Measurements from ENCODE around the gene SPATA2L.
A peak's percentile ranks its signal among the peaks of the same experiment; 100 is the strongest.

The SPATA2L gene, protein sequence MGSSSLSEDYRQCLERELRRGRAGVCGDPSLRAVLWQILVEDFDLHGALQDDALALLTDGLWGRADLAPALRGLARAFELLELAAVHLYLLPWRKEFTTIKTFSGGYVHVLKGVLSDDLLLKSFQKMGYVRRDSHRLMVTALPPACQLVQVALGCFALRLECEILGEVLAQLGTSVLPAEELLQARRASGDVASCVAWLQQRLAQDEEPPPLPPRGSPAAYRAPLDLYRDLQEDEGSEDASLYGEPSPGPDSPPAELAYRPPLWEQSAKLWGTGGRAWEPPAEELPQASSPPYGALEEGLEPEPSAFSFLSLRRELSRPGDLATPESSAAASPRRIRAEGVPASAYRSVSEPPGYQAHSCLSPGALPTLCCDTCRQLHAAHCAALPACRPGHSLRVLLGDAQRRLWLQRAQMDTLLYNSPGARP

DNA sequence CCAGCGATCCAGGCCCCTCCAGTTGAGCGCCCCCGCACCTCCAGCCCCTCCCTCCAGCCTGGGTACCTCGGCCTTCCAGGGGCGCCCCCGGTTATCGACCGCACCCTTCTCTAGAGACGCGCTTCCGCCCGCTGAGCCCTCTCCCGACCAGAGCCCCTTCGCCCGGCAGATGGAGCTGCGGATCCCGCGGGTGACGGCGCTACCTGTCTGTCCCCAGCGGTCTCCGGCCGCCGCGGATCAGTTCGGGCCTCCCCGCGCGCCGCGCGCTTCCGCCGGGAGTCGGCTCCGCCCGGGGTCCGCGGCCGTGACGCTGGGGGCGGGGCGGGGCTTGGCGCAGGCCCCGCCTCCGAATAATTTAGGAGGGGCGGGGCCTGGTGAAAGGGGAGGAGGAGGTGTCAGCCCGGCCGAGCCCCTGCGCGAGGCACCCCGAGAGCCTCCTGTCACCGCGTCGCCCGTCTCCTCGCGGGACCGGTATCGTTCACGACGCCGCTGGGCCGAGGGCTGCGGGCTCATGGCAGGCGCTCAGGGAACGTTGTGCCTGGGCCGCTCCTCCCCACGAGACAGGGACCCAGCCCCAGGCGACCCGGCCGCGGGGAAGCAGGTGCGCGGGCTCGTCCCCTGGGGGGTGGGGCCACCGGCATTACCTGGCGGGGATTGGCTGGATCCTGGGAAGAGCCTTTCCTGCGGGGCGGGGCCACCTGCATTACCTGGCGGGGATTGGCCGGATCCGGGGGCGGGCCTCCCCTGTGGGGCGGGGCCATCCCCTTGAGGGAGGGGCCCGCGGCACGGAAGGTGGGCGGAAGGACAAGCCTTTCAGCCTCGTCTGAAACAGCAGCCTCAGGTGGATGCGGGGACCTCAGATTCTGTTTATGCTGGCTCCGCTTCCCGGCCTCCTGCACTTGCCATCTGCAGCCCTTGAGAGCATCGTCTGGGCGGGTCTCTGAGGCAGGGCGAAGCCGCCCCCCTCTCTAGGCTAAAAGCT lies at the start of gene SPATA2L:
SPATA2L (minus strand) TSS at position 281 of the 982 bp plus-strand sequence. CDS start 473 bp downstream, outside the sequence.
- Histone ChIP-seq H3K9me3 (ENCODE audit: control insufficient read depth, insufficient read depth, low read length) (no peaks in the 10 kb centered on the region), H3K4me3 (ENCODE audit: low read length) (peak within 1 kb of the TSS; percentile 82; the same call in 1 of the 2 replicates), H3K4me1 (ENCODE audit: control insufficient read depth, insufficient read depth, low read length) (peaks cover 7% of the 10 kb centered on the region; the same call in 1 of the 2 replicates), H3K27me3 (ENCODE audit: control insufficient read depth, insufficient read depth, low read length) (no peaks in the 10 kb centered on the region), H3K36me3 (ENCODE audit: control insufficient read depth, insufficient read depth, low read length) (peaks cover 9% of the 10 kb centered on the region; the same call in 1 of the 2 replicates), H3K27ac (ENCODE audit: low read length) (no peak within 1 kb of the TSS)
- WGBS (ENCODE audit: insufficient coverage, insufficient read length), result no CpG with 5 or more reads among the region's 97 CpGs
- DNase-seq (ENCODE audit: low read depth, low spot score), result no peak

DNA sequence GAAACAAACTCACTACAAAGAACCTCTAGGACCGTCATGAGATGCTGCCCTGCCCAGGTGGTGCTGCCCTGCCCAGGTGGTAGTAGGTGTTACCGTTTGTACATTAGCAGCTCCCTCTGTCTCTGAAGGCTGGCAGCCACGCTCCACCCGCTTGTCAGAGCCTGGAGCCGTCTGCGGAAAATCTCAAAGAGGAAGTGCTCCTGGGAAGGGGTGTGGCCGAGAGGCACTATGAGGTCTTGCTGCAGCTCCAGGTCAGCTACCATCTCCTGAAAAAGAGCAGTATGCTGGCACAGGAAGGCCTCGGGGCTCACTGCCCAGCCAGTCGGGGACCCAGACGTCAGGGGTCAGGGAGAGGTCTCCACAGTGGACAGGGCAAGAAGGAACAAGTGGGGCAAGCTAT lies 48.1 kb upstream of the SPATA2L start:
- H3K4me1 ChIP-seq (ENCODE audit: control insufficient read depth, insufficient read depth, low read length), result no peaks in the 10 kb centered on the region
- no peaks in the 10 kb centered on the region for H3K9me3 ChIP-seq (ENCODE audit: control insufficient read depth, insufficient read depth, low read length)
- H3K27me3 ChIP-seq (ENCODE audit: control insufficient read depth, insufficient read depth, low read length), result no peaks in the 10 kb centered on the region
- H3K36me3 ChIP-seq (ENCODE audit: control insufficient read depth, insufficient read depth, low read length), result peaks cover 30% of the 10 kb centered on the region
- no CpG with 5 or more reads among the region's 10 CpGs for WGBS (ENCODE audit: insufficient coverage, insufficient read length)
- H3K27ac ChIP-seq (ENCODE audit: low read length), result no peak overlapping the region
- no peak overlapping the region for H3K4me3 ChIP-seq (ENCODE audit: low read length)
- no peak for DNase-seq (ENCODE audit: low read depth, low spot score)

DNA sequence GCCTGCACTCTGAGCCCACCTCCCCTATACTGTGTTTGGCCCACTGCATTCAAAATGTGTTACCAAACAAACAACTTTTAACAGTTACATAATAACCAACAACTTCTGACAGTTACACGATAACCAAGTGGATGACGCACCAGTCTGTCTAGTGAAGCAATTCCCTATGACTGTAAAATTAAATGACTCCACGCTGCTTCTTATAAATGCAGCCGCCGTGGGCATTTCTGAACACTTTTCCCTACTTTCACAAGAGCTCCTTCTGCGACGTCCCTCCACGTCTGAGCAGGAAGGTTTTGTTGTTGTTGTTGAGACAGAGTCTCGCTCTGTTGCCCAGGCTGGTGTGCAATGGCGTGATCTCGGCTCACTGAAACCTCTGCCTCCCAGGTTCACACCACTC lies 47.4 kb upstream of the SPATA2L start:
- WGBS (ENCODE audit: insufficient coverage, insufficient read length), result no CpG with 5 or more reads among the region's 11 CpGs
- Histone ChIP-seq H3K36me3 (ENCODE audit: control insufficient read depth, insufficient read depth, low read length) (peaks cover 32% of the 10 kb centered on the region), H3K9me3 (ENCODE audit: control insufficient read depth, insufficient read depth, low read length) (no peaks in the 10 kb centered on the region)

DNA sequence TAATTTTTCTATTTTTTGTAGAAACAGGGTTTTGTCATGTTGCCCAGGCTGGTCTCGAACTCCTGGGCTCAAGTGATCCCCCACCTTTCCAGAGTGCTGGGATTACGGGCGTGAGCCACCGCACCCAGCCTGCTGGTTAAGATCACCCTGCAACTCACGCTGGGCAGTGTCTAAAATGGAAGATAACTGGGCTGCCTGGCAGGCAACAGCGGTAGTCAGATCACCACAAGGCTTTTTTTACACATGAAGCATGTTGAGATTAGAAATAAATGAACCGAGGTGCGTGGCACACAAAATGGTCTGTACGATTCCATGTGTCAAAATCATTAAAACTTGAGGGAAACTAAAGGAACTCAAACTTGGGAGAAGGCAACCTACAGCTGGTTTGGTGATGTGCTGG lies 46.6 kb upstream of the SPATA2L start:
- peaks cover 33% of the 10 kb centered on the region for H3K36me3 ChIP-seq (ENCODE audit: control insufficient read depth, insufficient read depth, low read length)
- no CpG with 5 or more reads among the region's 9 CpGs for WGBS (ENCODE audit: insufficient coverage, insufficient read length)

More for the DNA sequence above, 47.4 kb upstream of the SPATA2L start:
- Histone ChIP-seq H3K4me3 (ENCODE audit: low read length) (no peak overlapping the region), H3K27me3 (ENCODE audit: control insufficient read depth, insufficient read depth, low read length) (no peaks in the 10 kb centered on the region), H3K27ac (ENCODE audit: low read length) (no peak overlapping the region), H3K4me1 (ENCODE audit: control insufficient read depth, insufficient read depth, low read length) (no peaks in the 10 kb centered on the region)
- no peak for DNase-seq (ENCODE audit: low read depth, low spot score)

DNA sequence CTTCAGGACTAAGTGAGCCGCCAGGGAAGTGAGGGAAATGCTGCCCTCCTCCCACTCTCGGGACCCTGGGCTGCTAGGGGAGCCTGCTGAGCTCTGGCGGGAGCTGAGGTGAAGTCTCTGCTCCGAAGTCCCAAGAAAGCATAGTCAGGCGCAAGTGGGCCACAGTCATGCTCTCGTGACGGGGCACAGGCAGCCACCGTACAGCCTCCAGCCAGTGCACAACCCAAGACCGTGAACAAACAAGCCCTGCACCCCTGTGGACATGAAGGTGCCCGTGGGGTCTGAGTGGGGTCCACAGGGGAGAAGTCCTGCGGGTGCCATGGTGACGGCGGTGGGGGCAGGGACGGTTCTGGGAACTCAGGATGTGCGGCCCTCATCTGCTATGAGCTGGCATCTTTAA lies 44.5 kb upstream of the SPATA2L start:
- Histone ChIP-seq H3K9me3 (ENCODE audit: control insufficient read depth, insufficient read depth, low read length) (no peaks in the 10 kb centered on the region), H3K4me3 (ENCODE audit: low read length) (no peak overlapping the region), H3K27ac (ENCODE audit: low read length) (no peak overlapping the region), H3K36me3 (ENCODE audit: control insufficient read depth, insufficient read depth, low read length) (peaks cover 40% of the 10 kb centered on the region), H3K27me3 (ENCODE audit: control insufficient read depth, insufficient read depth, low read length) (no peaks in the 10 kb centered on the region), H3K4me1 (ENCODE audit: control insufficient read depth, insufficient read depth, low read length) (no peaks in the 10 kb centered on the region)
- no peak for DNase-seq (ENCODE audit: low read depth, low spot score)
- no CpG with 5 or more reads among the region's 15 CpGs for WGBS (ENCODE audit: insufficient coverage, insufficient read length)

More for the DNA sequence above, 46.6 kb upstream of the SPATA2L start:
- Histone ChIP-seq H3K9me3 (ENCODE audit: control insufficient read depth, insufficient read depth, low read length) (no peaks in the 10 kb centered on the region), H3K4me1 (ENCODE audit: control insufficient read depth, insufficient read depth, low read length) (no peaks in the 10 kb centered on the region), H3K4me3 (ENCODE audit: low read length) (no peak overlapping the region), H3K27ac (ENCODE audit: low read length) (no peak overlapping the region), H3K27me3 (ENCODE audit: control insufficient read depth, insufficient read depth, low read length) (no peaks in the 10 kb centered on the region)
- no peak for DNase-seq (ENCODE audit: low read depth, low spot score)

DNA sequence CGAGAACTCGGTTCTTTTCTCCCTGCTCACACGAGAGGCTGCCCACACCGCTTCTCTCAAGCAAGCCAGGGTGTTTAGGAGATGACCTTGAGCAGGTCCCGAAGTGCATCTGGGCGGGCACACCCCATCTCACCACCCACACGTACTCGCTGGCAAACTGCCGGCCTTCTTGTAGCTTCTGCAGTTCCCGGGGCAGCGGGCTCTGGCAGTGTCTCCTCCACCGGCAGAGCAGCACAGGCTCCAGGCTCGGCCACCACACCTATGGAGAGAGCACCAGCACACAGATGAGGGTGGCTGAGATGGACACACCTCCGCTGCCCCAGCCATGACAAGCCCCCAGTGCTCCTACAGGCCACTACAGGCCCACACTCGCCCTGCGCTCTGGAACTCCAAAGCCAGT lies 43.3 kb upstream of the SPATA2L start:
- H3K9me3 ChIP-seq (ENCODE audit: control insufficient read depth, insufficient read depth, low read length), result no peaks in the 10 kb centered on the region
- H3K27me3 ChIP-seq (ENCODE audit: control insufficient read depth, insufficient read depth, low read length), result no peaks in the 10 kb centered on the region
- no peaks in the 10 kb centered on the region for H3K4me1 ChIP-seq (ENCODE audit: control insufficient read depth, insufficient read depth, low read length)
- no peak overlapping the region for H3K4me3 ChIP-seq (ENCODE audit: low read length)
- H3K27ac ChIP-seq (ENCODE audit: low read length), result no peak overlapping the region
- WGBS (ENCODE audit: insufficient coverage, insufficient read length), result no CpG with 5 or more reads among the region's 16 CpGs
- DNase-seq (ENCODE audit: low read depth, low spot score), result no peak
- peaks cover 45% of the 10 kb centered on the region for H3K36me3 ChIP-seq (ENCODE audit: control insufficient read depth, insufficient read depth, low read length)

DNA sequence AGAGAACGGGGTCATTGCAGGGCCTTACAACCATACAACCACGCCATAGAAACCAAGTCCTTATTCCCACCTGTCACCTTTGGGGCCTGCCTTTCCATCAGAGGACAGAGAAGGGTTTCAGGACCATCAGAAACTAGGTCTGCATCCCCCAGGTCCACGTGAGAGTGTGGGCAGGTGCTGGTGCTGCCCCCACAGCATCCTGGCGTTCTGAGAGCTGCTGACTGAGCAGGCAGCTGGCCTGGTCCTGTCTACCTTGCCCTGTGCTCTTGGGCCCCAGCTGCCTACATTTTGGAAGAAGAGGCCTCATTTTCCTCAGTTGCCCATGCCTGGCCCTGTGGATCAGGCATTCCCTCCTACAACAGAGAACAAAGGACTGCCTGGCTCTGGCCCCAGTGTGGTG lies 41.4 kb upstream of the SPATA2L start:
- H3K9me3 ChIP-seq (ENCODE audit: control insufficient read depth, insufficient read depth, low read length), result no peaks in the 10 kb centered on the region
- no CpG with 5 or more reads among the region's 4 CpGs for WGBS (ENCODE audit: insufficient coverage, insufficient read length)
- DNase-seq (ENCODE audit: low read depth, low spot score), result no peak
- H3K36me3 ChIP-seq (ENCODE audit: control insufficient read depth, insufficient read depth, low read length), result peaks cover 48% of the 10 kb centered on the region
- H3K4me3 ChIP-seq (ENCODE audit: low read length), result no peak overlapping the region
- H3K4me1 ChIP-seq (ENCODE audit: control insufficient read depth, insufficient read depth, low read length), result no peaks in the 10 kb centered on the region
- no peaks in the 10 kb centered on the region for H3K27me3 ChIP-seq (ENCODE audit: control insufficient read depth, insufficient read depth, low read length)
- H3K27ac ChIP-seq (ENCODE audit: low read length), result no peak overlapping the region

DNA sequence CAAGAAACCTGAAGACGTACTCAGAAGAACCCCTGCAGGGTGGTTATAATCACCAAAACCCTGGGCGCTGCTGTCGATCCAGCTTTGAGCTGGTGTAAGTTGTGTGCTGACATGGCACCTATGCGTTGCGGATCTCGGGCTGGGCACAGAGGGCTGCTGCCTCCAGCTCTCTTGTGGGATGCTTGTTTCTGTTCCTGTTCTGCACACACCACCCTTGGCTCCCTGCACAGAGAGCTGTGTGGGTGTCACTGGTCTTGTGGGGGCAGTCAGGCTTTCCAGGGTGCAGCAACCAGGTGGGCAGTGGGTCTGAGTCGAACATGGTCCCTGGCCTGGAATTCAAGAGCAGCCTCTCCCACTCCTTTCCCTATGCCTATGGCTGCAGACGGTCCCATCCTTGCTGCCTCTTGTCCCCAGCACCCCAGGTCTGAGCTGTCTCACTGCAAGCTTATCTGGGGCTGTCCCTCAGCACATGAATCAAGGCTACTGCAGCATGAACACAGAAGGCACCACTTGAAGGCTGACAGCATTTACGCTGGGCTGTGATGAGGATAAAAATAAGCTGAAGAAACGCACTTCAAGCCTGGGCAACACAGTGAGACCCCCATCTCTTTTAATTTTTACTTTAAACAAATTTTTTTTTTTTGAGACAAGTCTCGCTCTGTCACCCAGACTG lies 40.0 kb upstream of the SPATA2L start:
- no peak overlapping the region for H3K4me3 ChIP-seq (ENCODE audit: low read length)
- H3K27me3 ChIP-seq (ENCODE audit: control insufficient read depth, insufficient read depth, low read length), result no peaks in the 10 kb centered on the region
- H3K9me3 ChIP-seq (ENCODE audit: control insufficient read depth, insufficient read depth, low read length), result no peaks in the 10 kb centered on the region
- DNase-seq (ENCODE audit: low read depth, low spot score), result no peak
- no peak overlapping the region for H3K27ac ChIP-seq (ENCODE audit: low read length)
- no CpG with 5 or more reads among the region's 11 CpGs for WGBS (ENCODE audit: insufficient coverage, insufficient read length)
- no peaks in the 10 kb centered on the region for H3K4me1 ChIP-seq (ENCODE audit: control insufficient read depth, insufficient read depth, low read length)
- H3K36me3 ChIP-seq (ENCODE audit: control insufficient read depth, insufficient read depth, low read length), result peaks cover 52% of the 10 kb centered on the region

DNA sequence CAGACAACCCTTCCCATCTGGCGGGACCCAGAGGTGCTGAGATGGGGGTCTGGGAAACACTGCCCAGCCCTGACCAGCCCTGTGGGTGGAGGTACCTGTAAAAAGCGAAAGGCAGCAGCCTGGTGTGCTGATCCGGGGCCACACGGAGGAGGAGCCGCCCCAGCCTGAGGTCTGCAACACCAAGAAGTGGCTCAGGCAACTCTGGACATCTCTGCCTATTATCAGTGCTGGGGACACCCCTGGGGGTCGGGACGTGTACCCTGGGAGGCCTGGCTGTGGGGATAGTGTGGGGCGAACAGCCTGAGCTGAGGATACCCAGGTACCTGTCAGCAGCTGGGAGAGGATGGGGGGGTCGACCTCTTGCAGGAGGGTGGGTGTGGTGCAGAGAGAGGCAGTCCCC lies 37.9 kb upstream of the SPATA2L start:
- no peak for DNase-seq (ENCODE audit: low read depth, low spot score)
- Histone ChIP-seq H3K9me3 (ENCODE audit: control insufficient read depth, insufficient read depth, low read length) (no peaks in the 10 kb centered on the region), H3K27ac (ENCODE audit: low read length) (no peak overlapping the region), H3K4me3 (ENCODE audit: low read length) (no peak overlapping the region), H3K27me3 (ENCODE audit: control insufficient read depth, insufficient read depth, low read length) (no peaks in the 10 kb centered on the region), H3K36me3 (ENCODE audit: control insufficient read depth, insufficient read depth, low read length) (peaks cover 43% of the 10 kb centered on the region), H3K4me1 (ENCODE audit: control insufficient read depth, insufficient read depth, low read length) (no peaks in the 10 kb centered on the region)
- no CpG with 5 or more reads among the region's 9 CpGs for WGBS (ENCODE audit: insufficient coverage, insufficient read length)
